Neuronal stem cell (in vitro differentiated cells): Measurements from ENCODE around the gene CRYBG2.

Experiments used
- DNase-seq: peaks from one replicate; pipeline ENCODE4 v3.0.0-alpha.2; 2013; ENCODE audit warnings: low spot score
- H2AFZ ChIP-seq: one replicate; pipeline ENCODE4 v1.6.1; 2013; ENCODE audit warnings: mild to moderate bottlenecking, low read length, inconsistent platforms
- H2AK5ac ChIP-seq: 2 replicates; pipeline ENCODE4 v1.6.1; 2013; ENCODE audit warnings: low read depth, mild to moderate bottlenecking, inconsistent platforms, low read length, moderate library complexity, mixed read lengths
- H2BK120ac ChIP-seq: 2 replicates; pipeline ENCODE4 v1.6.1; 2013; ENCODE audit warnings: low read depth, mild to moderate bottlenecking, inconsistent platforms, low read length, moderate library complexity, mixed read lengths
- H2BK12ac ChIP-seq: one replicate; pipeline ENCODE4 v1.6.1; 2013; ENCODE audit warnings: low read length, inconsistent platforms
- H2BK15ac ChIP-seq: 2 replicates; pipeline ENCODE4 v1.6.1; 2013; ENCODE audit warnings: mild to moderate bottlenecking, low read length, inconsistent platforms, mixed read lengths
- H2BK5ac ChIP-seq: one replicate; pipeline ENCODE4 v1.6.1; 2013; ENCODE audit warnings: inconsistent platforms, mild to moderate bottlenecking, low read length, moderate library complexity
- H3K14ac ChIP-seq: one replicate; pipeline ENCODE4 v1.6.1; 2013; ENCODE audit warnings: low read length, inconsistent platforms
- H3K18ac ChIP-seq: 2 replicates; pipeline ENCODE4 v1.6.1; 2013; ENCODE audit warnings: low read length, inconsistent platforms
- H3K23ac ChIP-seq: 2 replicates; pipeline ENCODE4 v1.6.1; 2013; ENCODE audit warnings: low read depth, mild to moderate bottlenecking, mixed read lengths, low read length, inconsistent platforms; ENCODE audit not compliant: poor library complexity
- H3K27ac ChIP-seq: replicated peaks from 3 replicates; pipeline ENCODE4 v1.5.1; 2013; ENCODE audit warnings: low read length, inconsistent platforms
- H3K27me3 ChIP-seq, 3 experiments: 2 replicates each; pipeline ENCODE4 v1.6.1; 2013; ENCODE audit warnings: low read length in 3 of 3, mild to moderate bottlenecking in 2 of 3, inconsistent platforms in 1 of 3, low read depth in 1 of 3, mixed read lengths in 1 of 3, moderate library complexity in 1 of 3; ENCODE audit not compliant: control insufficient read depth in 3 of 3, insufficient read depth in 3 of 3
- H3K36me3 ChIP-seq, 2 donors: replicated peaks in 1 of 2; 2 replicates each; pipeline ENCODE4 v1.6.1; 2013; ENCODE audit warnings: low read length in 2 of 2; ENCODE audit not compliant: control insufficient read depth in 2 of 2, insufficient read depth in 2 of 2
- H3K4ac ChIP-seq: 2 replicates; pipeline ENCODE4 v1.6.1; 2013; ENCODE audit warnings: inconsistent platforms, mild to moderate bottlenecking, low read length, moderate library complexity
- H3K4me1 ChIP-seq, 2 donors: 1 replicate in 1 of 2; 2 replicates in 1 of 2; pipeline ENCODE4 v1.6.1; 2013; ENCODE audit warnings: low read length in 2 of 2, low read depth in 1 of 2; ENCODE audit not compliant: control insufficient read depth in 2 of 2, insufficient read depth in 1 of 2
- H3K4me2 ChIP-seq: one replicate; pipeline ENCODE4 v1.6.1; 2013; ENCODE audit warnings: mild to moderate bottlenecking, low read length, inconsistent platforms; ENCODE audit not compliant: insufficient read depth, poor library complexity, severe bottlenecking
- H3K4me3 ChIP-seq, 2 donors: 2 replicates each; pipeline ENCODE4 v1.5.1; 2013; ENCODE audit warnings: low read length in 2 of 2, mild to moderate bottlenecking in 2 of 2, inconsistent platforms in 1 of 2, moderate library complexity in 1 of 2
- H3K79me1 ChIP-seq: one replicate; pipeline ENCODE4 v1.6.1; 2013; ENCODE audit warnings: low read depth, mild to moderate bottlenecking, inconsistent platforms, low read length, moderate library complexity
- H3K9ac ChIP-seq: one replicate; pipeline ENCODE4 v1.6.1; 2013; ENCODE audit warnings: mild to moderate bottlenecking, low read depth, low read length, inconsistent platforms; ENCODE audit not compliant: poor library complexity
- H3K9me3 ChIP-seq, 2 donors: replicated peaks in 1 of 2; 2 replicates each; pipeline versions ENCODE3 to v1.6.1; 2013; ENCODE audit warnings: low read length in 2 of 2, mild to moderate bottlenecking in 2 of 2, inconsistent platforms in 1 of 2, low read depth in 1 of 2, mixed read lengths in 1 of 2, moderate library complexity in 1 of 2; ENCODE audit not compliant: control insufficient read depth in 2 of 2, insufficient read depth in 1 of 2
- H4K8ac ChIP-seq: one replicate; pipeline ENCODE4 v1.6.1; 2013; ENCODE audit warnings: low read depth, mild to moderate bottlenecking, inconsistent platforms, low read length, moderate library complexity
- H4K91ac ChIP-seq: one replicate; pipeline ENCODE4 v1.6.1; 2013; ENCODE audit warnings: low read length, low read depth, mild to moderate bottlenecking, inconsistent platforms; ENCODE audit not compliant: poor library complexity
- WGBS, 2 donors: extraction: QIAGEN DNeasy Blood & Tissue Kit; methylation state at CpG; one replicate each; pipeline ENCODE4 v1.1.7; 2013; ENCODE audit warnings: missing lambda C conversion rate in 2 of 2, mixed read lengths in 1 of 2; ENCODE audit not compliant: insufficient read length in 2 of 2, insufficient replicate concordance in 1 of 2; ENCODE audit errors: extremely low coverage in 2 of 2; 5-methylcytosine and 5-hydroxymethylcytosine counted together

Gene CRYBG2

DNA sequence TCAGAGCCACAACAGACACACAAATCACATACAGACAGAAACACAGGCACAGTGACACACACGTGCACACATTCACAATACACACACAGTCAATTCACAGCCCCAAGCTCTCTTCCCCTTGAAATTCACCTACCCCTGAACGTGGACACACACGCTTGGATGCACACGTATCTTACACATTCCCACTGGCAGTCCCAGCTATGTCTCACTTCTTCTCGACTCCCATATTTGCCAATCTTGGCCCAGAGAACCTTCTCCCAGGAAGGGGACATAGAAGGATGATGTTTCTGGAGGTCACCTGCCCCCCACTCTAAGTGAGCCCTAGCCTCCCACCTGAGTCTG lies 1.6 kb downstream of the CRYBG2 start:
- no peak overlapping the region for H2BK15ac ChIP-seq
- no peak overlapping the region for H2BK120ac ChIP-seq
- H4K8ac ChIP-seq, result no peak overlapping the region
- no peaks in the 10 kb centered on the region for H3K9me3 ChIP-seq
- H3K9ac ChIP-seq, result no peak overlapping the region
- DNase-seq, result no peak
- WGBS, 2 donors, result no CpG with 5 or more reads among the region's 5 CpGs
- peak overlapping the region; percentile 0 for H2AK5ac ChIP-seq
- H3K23ac ChIP-seq, result no peak overlapping the region
- no peak overlapping the region for H4K91ac ChIP-seq
- peaks cover 0 to 2% of the 10 kb centered on the region in 2 donors for H3K36me3 ChIP-seq
- H3K18ac ChIP-seq, result peak overlapping the region; percentile 13
- no peaks in the 10 kb centered on the region for H3K79me1 ChIP-seq
- H3K4ac ChIP-seq, result no peak overlapping the region
- no peak overlapping the region for H3K14ac ChIP-seq
- no peak overlapping the region for H2AFZ ChIP-seq
- H3K27me3 ChIP-seq, result no peaks in the 10 kb centered on the region
- H3K4me2 ChIP-seq, result no peak overlapping the region
- H3K27ac ChIP-seq, result peak overlapping the region; percentile 67
- H2BK12ac ChIP-seq, result no peak overlapping the region
- H2BK5ac ChIP-seq, result peak overlapping the region; percentile 0
- peaks cover 51 to 62% of the 10 kb centered on the region in 2 donors for H3K4me1 ChIP-seq
- no peak overlapping the region for H3K4me3 ChIP-seq

DNA sequence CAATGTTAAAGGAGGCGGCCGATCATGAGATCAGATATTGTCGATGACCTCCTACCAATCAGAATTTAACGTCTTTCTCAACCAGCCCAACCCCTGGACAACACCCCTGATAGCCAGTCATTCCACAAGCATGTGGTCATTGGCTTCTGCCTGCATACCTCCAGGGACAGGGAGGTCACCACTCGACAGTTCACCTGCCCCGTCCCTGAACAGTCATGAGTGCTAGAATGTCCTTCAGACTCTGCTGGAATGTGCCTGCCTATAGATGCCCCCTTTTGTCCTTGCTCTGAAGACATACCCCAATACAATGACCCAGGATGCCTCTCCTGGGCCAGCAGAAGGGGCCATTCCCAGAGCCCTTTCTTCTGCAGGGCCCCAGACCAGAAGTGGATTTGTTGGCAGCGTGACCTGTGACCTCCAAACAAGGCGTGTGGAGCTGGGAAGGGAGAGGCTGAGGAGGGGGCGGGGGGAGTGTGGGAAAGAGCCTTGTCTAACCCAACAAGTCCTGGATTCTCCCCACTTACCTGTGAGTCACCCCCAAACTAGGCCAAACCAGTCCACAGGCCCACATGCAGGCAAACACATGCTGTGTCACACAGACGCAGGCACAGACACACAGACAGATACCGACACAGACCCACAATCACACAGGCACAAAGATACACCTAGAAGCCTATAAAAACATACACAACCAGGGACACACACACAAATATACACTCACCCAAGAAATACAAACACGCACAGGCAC lies 2.2 kb downstream of the CRYBG2 start:
- Histone ChIP-seq H3K36me3 (peaks cover 0 to 2% of the 10 kb centered on the region in 2 donors), H3K27me3 (no peaks in the 10 kb centered on the region), H4K8ac (no peak overlapping the region), H3K9me3 (no peaks in the 10 kb centered on the region), H3K23ac (no peak overlapping the region), H3K4me1 (peaks cover 50 to 58% of the 10 kb centered on the region in 2 donors), H2BK5ac (peak overlapping the region; percentile 0), H2BK120ac (no peak overlapping the region), H3K4me3 (no peak overlapping the region), H3K9ac (no peak overlapping the region), H2BK15ac (no peak overlapping the region), H3K18ac (peak overlapping the region; percentile 79), H3K79me1 (no peaks in the 10 kb centered on the region), H2AFZ (no peak overlapping the region), H3K4ac (no peak overlapping the region), H3K14ac (no peak overlapping the region), H3K27ac (peak overlapping the region; percentile 83), H3K4me2 (no peak overlapping the region), H2AK5ac (peak overlapping the region; percentile 0), H4K91ac (no peak overlapping the region), H2BK12ac (no peak overlapping the region)
- WGBS, 2 donors, result no CpG with 5 or more reads among the region's 12 CpGs
- DNase-seq, result peak; percentile 49

DNA sequence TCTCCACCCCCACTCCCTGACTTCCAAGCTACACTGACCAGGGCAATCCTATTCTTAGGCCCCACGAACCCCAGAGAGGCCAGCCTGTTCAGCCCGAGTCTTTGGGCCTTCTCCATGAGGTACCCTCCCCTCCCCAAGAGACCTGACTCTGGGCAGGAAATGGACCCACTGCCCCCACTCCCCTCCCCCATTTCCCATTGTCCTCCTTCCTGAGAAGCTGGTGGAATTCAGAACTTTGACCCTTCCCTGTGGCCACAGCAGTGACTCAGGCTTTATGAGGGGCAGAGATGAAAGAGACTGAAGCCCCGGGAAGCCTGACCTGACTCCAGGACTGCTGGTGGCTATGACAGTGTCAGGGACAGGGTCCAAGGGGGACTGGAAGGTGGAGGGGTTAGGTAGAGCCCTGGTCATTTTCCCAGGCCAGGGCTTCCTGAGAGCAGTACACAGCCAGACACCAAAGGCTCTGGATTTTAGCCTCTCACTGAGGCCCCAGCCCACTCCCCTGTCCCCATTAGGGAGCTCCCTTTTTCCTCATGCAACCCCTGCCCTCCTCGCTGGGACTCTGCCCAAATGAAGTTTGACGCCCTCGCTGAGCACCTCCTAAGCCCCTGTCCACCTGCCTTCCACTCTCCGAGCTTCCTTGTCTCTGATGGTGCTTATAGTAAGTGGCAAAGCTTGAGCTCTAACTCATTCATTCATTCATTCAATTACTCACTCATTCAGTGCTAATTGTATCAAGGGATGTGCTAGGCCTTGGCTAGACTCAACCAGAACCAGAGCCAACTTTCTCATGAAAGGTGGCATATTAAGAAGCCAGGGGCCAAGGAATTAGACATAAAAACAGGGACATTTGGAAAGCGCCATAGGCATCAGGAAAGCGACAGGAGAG lies 3.0 kb downstream of the CRYBG2 start:
- peaks cover 0 to 2% of the 10 kb centered on the region in 2 donors for H3K36me3 ChIP-seq
- H3K79me1 ChIP-seq, result peaks cover 2% of the 10 kb centered on the region
- H3K18ac ChIP-seq, result peak overlapping the region; percentile 86
- H2BK120ac ChIP-seq, result no peak overlapping the region
- H4K91ac ChIP-seq, result peak overlapping the region; percentile 40
- no peak overlapping the region for H3K14ac ChIP-seq
- no peak overlapping the region for H2AFZ ChIP-seq
- H3K27ac ChIP-seq, result peak overlapping the region; percentile 83
- peak overlapping the region; percentile 8 for H2BK5ac ChIP-seq
- H3K4me2 ChIP-seq, result no peak overlapping the region
- H2BK15ac ChIP-seq, result no peak overlapping the region
- H2BK12ac ChIP-seq, result no peak overlapping the region
- peaks cover 45 to 53% of the 10 kb centered on the region in 2 donors for H3K4me1 ChIP-seq
- no peaks in the 10 kb centered on the region for H3K9me3 ChIP-seq
- no peak overlapping the region for H3K23ac ChIP-seq
- no CpG with 5 or more reads among the region's 9 CpGs for WGBS, 2 donors
- H4K8ac ChIP-seq, result no peak overlapping the region
- no peak overlapping the region for H3K4me3 ChIP-seq
- peak; percentile 65 for DNase-seq
- no peaks in the 10 kb centered on the region for H3K27me3 ChIP-seq
- H3K4ac ChIP-seq, result no peak overlapping the region
- H2AK5ac ChIP-seq, result peak overlapping the region; percentile 15
- no peak overlapping the region for H3K9ac ChIP-seq

DNA sequence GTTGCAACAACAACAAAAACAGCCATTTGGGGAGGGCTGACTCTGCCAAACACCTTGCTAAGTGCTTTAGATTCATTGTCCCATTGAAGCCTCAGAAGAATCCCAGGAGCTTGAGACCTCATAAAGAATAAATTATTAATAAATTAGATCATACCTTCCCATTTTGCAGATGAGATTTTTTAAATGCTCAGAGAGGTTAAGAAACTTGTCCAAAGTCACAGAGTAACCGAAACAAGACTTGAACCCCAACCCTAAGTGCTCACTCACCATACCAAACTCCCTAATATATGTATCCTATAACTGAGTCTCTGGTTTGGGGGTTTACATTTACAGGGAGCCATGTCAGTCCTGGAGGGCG lies 3.6 kb downstream of the CRYBG2 start:
- H2AFZ ChIP-seq, result no peak overlapping the region
- H2BK5ac ChIP-seq, result peak overlapping the region; percentile 8
- no peak overlapping the region for H3K4ac ChIP-seq
- H3K27me3 ChIP-seq, result no peaks in the 10 kb centered on the region
- no peak overlapping the region for H2AK5ac ChIP-seq
- WGBS, 2 donors, result no CpG with 5 or more reads among the region's 2 CpGs
- no peak for DNase-seq
- H4K8ac ChIP-seq, result no peak overlapping the region
- H3K79me1 ChIP-seq, result peaks cover 2% of the 10 kb centered on the region
- no peak overlapping the region for H2BK12ac ChIP-seq
- peaks cover 0 to 2% of the 10 kb centered on the region in 2 donors for H3K36me3 ChIP-seq
- H3K14ac ChIP-seq, result no peak overlapping the region
- H3K27ac ChIP-seq, result peak overlapping the region; percentile 37
- no peak overlapping the region for H2BK120ac ChIP-seq
- H3K18ac ChIP-seq, result no peak overlapping the region
- no peak overlapping the region for H3K9ac ChIP-seq
- H3K23ac ChIP-seq, result no peak overlapping the region
- no peak overlapping the region for H4K91ac ChIP-seq
- no peak overlapping the region for H3K4me3 ChIP-seq
- H3K4me2 ChIP-seq, result no peak overlapping the region
- H2BK15ac ChIP-seq, result no peak overlapping the region
- no peaks in the 10 kb centered on the region for H3K9me3 ChIP-seq
- H3K4me1 ChIP-seq, result peaks cover 42 to 49% of the 10 kb centered on the region in 2 donors
